HepG2 (cell line): ENCODE results near the gene CCDC8.

ENCODE experiments used
- CTCF ChIP-seq: sonication (generic); formaldehyde crosslinking; IDR thresholded peaks from 2 replicates; pipeline ENCODE4 v1.5.0; 2020; ENCODE audit warnings: mild to moderate bottlenecking, missing genetic modification reagents, moderate library complexity
- NFKB2 ChIP-seq: sonication (generic); formaldehyde crosslinking; IDR thresholded peaks from 2 replicates; pipeline ENCODE4 v1.4.0; 2020; ENCODE audit warnings: missing genetic modification reagents, borderline replicate concordance
- RORA ChIP-seq: sonication (generic); formaldehyde crosslinking; IDR thresholded peaks from 2 replicates; pipeline ENCODE4 v1.5.0; 2020; ENCODE audit warnings: mild to moderate bottlenecking, missing genetic modification reagents, moderate library complexity
- YEATS4 ChIP-seq: sonication (generic); formaldehyde crosslinking; IDR thresholded peaks from 2 replicates; pipeline ENCODE4 v1.4.0; 2020; ENCODE audit warnings: missing genetic modification reagents, borderline replicate concordance

GRCh38 chr19:46450737-46451136 lies 37.4 kb upstream of the CCDC8 start:
- TF ChIP-seq RORA (no peak), CTCF (CRISPR knock-in tag) (no peak), YEATS4 (CRISPR knock-in tag) (no peak), NFKB2 (CRISPR knock-in tag) (no peak)
